Measurements from ENCODE around the gene PRKAG2. TPM values are rescaled to one million over a fixed set of nuclear protein-coding genes. Genes with fewer than 3 reads are reported as not detected.

PRKAG2 gene
- total RNA-seq, 1 donor from 2014 or later = 15.7 TPM

GRCh38 chr7:151518105-151518946 is 358.6 kb downstream of the PRKAG2 start:
- peaks cover 25% of the 10 kb centered on the region for H3K4me1 Mint-ChIP-seq
- TF ChIP-seq CTCF (IDR thresholded peaks at IDR 0.05; ENCODE audit: unreplicated experiment) = no peak
- no peak for DNase-seq (ENCODE audit: low spot score in 2 of 2, unreplicated experiment in 2 of 2)
- peak overlapping the region; percentile 90 for H3K4me3 Mint-ChIP-seq
- peaks cover 14% of the 10 kb centered on the region for H3K9me3 Mint-ChIP-seq
- H3K36me3 Mint-ChIP-seq = peaks cover 12% of the 10 kb centered on the region
- peak overlapping the region; percentile 98 for H3K27ac Mint-ChIP-seq
- H3K27me3 Mint-ChIP-seq (ENCODE audit: low read depth) = no peaks in the 10 kb centered on the region

DNA sequence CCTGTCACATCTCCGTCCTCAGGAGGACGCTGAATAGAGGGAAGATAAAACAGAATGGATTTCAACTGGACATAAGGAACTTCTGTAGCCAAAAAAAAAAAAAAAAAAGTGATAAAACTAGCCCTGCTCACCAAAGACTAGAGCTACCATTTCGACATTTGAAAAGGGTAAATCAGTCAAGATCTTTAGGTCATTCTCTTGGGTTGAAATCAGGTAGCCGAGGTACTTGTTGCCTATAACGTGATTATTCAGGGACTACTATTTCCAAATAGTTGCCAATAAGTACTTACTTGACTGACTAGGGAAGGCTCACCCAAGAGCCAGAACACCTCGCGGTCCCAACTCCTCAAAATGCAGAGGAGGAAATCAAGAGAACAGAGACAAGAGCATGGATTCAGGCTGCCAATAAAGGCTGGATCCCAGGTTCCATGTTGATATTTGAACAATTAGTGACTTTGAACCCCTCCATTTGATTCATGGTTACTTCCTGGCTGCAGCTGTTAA is 359.3 kb downstream of the PRKAG2 start:
- TF ChIP-seq CTCF (IDR thresholded peaks at IDR 0.05; ENCODE audit: unreplicated experiment) = no peak
- Mint-ChIP-seq H3K4me3 (peak overlapping the region; percentile 90), H3K4me1 (peaks cover 25% of the 10 kb centered on the region), H3K9me3 (peaks cover 18% of the 10 kb centered on the region), H3K36me3 (peaks cover 12% of the 10 kb centered on the region), H3K27ac (peak overlapping the region; percentile 98), H3K27me3 (ENCODE audit: low read depth) (no peaks in the 10 kb centered on the region)
- no peak for DNase-seq (ENCODE audit: low spot score in 2 of 2, unreplicated experiment in 2 of 2)

DNA sequence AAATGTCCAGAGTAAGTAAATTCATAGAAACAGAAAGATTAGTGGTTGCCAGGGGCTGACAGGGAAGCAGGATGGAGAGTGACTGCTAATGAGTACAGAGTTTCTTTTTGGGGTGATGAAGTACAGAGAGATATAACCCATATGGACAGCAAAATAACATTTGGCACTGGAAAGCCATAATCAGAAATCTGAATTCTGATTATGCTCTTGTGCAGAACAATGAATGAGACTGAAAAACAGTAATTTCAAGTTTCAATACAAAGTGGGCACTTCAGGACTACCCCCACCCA is 361.7 kb downstream of the PRKAG2 start:
- H3K27ac Mint-ChIP-seq = no peak overlapping the region
- no peak overlapping the region for H3K4me3 Mint-ChIP-seq
- H3K4me1 Mint-ChIP-seq = peaks cover 26% of the 10 kb centered on the region

DNA sequence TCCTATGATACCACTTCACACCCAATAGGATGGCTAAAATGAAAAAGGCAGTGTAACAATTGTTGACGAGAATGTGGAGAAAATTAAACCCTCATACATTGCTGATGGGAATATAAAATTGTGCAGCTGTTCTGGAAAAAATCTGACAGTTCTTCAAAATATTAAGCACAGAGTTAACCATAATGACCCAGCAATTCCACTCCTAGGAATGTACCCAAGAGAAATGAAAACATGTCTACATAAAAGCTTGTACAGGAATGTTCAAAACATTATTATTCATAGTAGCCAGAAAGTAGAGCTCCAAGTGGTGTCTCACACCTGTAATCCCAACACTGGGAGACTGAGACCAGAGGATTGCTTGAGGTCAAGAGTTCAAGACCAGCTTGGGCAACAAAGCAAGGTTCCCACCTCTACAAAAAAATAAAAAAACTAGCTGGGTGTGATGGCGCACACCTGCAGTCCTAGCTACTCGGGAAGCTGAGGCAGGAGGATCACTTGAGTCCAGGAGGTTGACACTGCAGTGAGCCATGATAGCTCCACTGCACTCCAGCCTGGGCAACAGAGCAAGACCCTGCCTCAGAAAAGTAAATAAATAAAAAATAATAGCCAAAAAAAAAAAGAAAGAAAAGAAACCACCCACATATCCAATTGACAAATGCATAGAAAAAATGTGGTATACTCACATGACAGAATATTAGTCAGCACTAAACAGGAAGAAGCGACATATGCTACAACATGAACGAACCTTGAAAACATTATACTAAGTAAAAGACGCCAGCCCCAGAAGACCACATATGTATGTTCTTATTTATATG is 362.2 kb downstream of the PRKAG2 start:
- Mint-ChIP-seq H3K27ac (no peak overlapping the region), H3K36me3 (peaks cover 15% of the 10 kb centered on the region), H3K9me3 (peaks cover 18% of the 10 kb centered on the region), H3K4me3 (no peak overlapping the region), H3K4me1 (peaks cover 32% of the 10 kb centered on the region), H3K27me3 (ENCODE audit: low read depth) (no peaks in the 10 kb centered on the region)
- no peak for DNase-seq (ENCODE audit: low spot score in 2 of 2, unreplicated experiment in 2 of 2)
- TF ChIP-seq CTCF (IDR thresholded peaks at IDR 0.05; ENCODE audit: unreplicated experiment) = no peak

More for the DNA sequence above, 361.7 kb downstream of the PRKAG2 start:
- DNase-seq (ENCODE audit: low spot score in 2 of 2, unreplicated experiment in 2 of 2) = no peak
- Mint-ChIP-seq H3K36me3 (peaks cover 15% of the 10 kb centered on the region), H3K27me3 (ENCODE audit: low read depth) (no peaks in the 10 kb centered on the region), H3K9me3 (peaks cover 18% of the 10 kb centered on the region)
- TF ChIP-seq CTCF (IDR thresholded peaks at IDR 0.05; ENCODE audit: unreplicated experiment) = no peak

DNA sequence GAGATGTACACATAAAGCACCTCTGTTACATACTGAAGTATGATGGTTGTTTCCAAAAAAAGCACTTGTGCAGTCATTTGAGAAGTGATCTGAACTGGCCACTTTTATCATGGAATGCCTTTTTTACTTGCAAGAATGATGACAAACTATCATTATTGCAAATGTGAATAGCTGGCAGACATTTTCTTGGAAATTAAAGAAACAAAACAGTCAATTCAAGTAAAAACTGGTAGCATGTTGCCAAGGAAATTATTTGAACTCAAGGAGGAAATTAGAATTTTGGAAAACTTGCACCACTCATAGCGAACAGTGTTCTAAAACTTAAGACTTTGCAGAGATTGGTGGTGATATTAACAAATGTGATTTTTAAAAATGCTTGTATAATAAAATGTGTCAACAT is 363.8 kb downstream of the PRKAG2 start:
- Mint-ChIP-seq H3K4me1 (peaks cover 41% of the 10 kb centered on the region), H3K9me3 (peaks cover 18% of the 10 kb centered on the region), H3K4me3 (no peak overlapping the region), H3K36me3 (peaks cover 15% of the 10 kb centered on the region), H3K27me3 (ENCODE audit: low read depth) (no peaks in the 10 kb centered on the region), H3K27ac (no peak overlapping the region)
- TF ChIP-seq CTCF (IDR thresholded peaks at IDR 0.05; ENCODE audit: unreplicated experiment) = no peak
- DNase-seq (ENCODE audit: low spot score in 2 of 2, unreplicated experiment in 2 of 2) = no peak
